Measurements from ENCODE around the gene TEKTIP1.

Gene TEKTIP1

GRCh38 chr19:3537101-3537437 lies 1.9 kb upstream of the TEKTIP1 start:
- no peak for TF ChIP-seq CTCF (IDR thresholded peaks at IDR 0.05; ENCODE audit: extremely low read depth, missing control alignments)
- DNase-seq (ENCODE audit: low spot score): no peak

- DNase-seq (ENCODE audit: low spot score): no peak
- TF ChIP-seq CTCF (IDR thresholded peaks at IDR 0.05; ENCODE audit: extremely low read depth, missing control alignments): no peak
Measured at GRCh38 chr19:3537438-3538240, 1.3 kb upstream of the TEKTIP1 start.

- no peak for TF ChIP-seq CTCF (IDR thresholded peaks at IDR 0.05; ENCODE audit: extremely low read depth, missing control alignments)
- DNase-seq (ENCODE audit: low spot score): no peak
Measured at GRCh38 chr19:3538258-3538929, 580 bp upstream of the TEKTIP1 start.

- no peak for DNase-seq (ENCODE audit: low spot score)
- TF ChIP-seq CTCF (IDR thresholded peaks at IDR 0.05; ENCODE audit: extremely low read depth, missing control alignments): no peak
Measured at GRCh38 chr19:3539756-3540118, 763 bp downstream of the TEKTIP1 start.

GRCh38 chr19:3543150-3544057 lies 4.4 kb downstream of the TEKTIP1 start:
- DNase-seq (ENCODE audit: low spot score): no peak
- no peak for TF ChIP-seq CTCF (IDR thresholded peaks at IDR 0.05; ENCODE audit: extremely low read depth, missing control alignments)

- TF ChIP-seq CTCF (IDR thresholded peaks at IDR 0.05; ENCODE audit: extremely low read depth, missing control alignments): no peak
- DNase-seq (ENCODE audit: low spot score): no peak
Measured at GRCh38 chr19:3544058-3544376, 5.0 kb downstream of the TEKTIP1 start.

Measured in GM20000 (cell line).